GM12874 (cell line): ENCODE results near the gene ALOXE3.

Source experiments
- TF ChIP-seq, protein P1 (sequence below): IDR thresholded peaks from 2 replicates; pipeline ENCODE4 v1.5.1; 2011; ENCODE audit warnings: low read depth, mild to moderate bottlenecking, control low read depth, low read length, moderate library complexity; ENCODE audit not compliant: insufficient read depth

The ALOXE3 gene

DNA sequence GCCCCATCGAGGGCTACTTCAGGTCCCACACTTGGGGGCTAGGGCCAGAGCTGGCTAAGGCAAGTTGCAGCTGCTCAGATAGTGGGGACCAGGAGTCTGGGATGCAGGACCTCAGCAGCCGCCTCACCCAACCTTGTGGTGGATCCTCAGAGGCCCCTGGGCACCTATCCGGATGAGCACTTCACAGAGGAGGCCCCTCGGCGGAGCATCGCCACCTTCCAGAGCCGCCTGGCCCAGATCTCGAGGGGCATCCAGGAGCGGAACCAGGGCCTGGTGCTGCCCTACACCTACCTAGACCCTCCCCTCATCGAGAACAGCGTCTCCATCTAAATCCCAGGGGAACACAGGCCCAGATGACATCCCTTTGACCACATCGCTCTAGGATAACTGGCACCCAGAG is 70.1 kb downstream of the ALOXE3 start:
- TF ChIP-seq, protein P1, sequence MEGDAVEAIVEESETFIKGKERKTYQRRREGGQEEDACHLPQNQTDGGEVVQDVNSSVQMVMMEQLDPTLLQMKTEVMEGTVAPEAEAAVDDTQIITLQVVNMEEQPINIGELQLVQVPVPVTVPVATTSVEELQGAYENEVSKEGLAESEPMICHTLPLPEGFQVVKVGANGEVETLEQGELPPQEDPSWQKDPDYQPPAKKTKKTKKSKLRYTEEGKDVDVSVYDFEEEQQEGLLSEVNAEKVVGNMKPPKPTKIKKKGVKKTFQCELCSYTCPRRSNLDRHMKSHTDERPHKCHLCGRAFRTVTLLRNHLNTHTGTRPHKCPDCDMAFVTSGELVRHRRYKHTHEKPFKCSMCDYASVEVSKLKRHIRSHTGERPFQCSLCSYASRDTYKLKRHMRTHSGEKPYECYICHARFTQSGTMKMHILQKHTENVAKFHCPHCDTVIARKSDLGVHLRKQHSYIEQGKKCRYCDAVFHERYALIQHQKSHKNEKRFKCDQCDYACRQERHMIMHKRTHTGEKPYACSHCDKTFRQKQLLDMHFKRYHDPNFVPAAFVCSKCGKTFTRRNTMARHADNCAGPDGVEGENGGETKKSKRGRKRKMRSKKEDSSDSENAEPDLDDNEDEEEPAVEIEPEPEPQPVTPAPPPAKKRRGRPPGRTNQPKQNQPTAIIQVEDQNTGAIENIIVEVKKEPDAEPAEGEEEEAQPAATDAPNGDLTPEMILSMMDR = no peak

- TF ChIP-seq, protein P1 = no peak
These were observed 70.6 kb downstream of the ALOXE3 start for GRCh38 chr17:8047769-8048110.

GRCh38 chr17:8046929-8047768 is 71.2 kb downstream of the ALOXE3 start:
- TF ChIP-seq, protein P1 = no peak

DNA sequence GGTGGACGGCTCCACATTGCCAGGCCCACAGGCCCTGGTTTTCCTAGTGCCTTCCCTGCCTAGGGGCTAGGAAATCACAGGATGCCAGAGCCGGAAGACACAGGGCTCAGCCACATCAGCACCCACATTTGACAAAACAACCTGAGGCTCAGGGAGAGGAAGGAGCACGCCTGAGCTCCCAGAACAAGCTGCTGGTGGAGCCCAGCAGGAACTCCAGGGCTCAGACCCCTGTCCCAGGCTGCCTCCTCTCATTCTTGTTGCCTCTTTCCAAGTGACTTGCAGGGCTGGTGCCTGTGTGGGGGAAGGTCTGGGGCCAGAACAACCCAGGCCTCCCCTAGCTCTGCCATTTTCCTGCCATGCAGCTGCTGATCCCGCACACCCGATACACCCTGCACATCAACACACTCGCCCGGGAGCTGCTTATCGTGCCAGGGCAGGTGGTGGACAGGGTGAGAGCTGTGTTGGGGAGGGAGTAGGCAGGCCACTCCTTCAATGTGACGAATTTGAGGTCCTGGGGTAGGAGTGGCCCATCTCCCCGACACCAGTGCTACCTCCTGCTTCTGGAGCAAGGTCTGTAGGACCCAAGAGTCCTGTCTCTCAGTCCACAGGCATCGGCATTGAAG is 71.9 kb downstream of the ALOXE3 start:
- TF ChIP-seq, protein P1 = no peak
